PC-9 (cell line): Measurements from ENCODE around the gene SCARF2. TPM values are rescaled to one million over a fixed set of nuclear protein-coding genes. Genes with fewer than 3 reads are reported as not detected.

Source experiments
- BruUV-seq: library from RNA; stranded (reverse); fragments of 400-500 nt; replicated peaks from 2 replicates; lab custom pipeline; 2021; lab: Mats Ljungman, UMichigan
- CTCF ChIA-PET: fragments of 300-600 bp; sonication (Branson Sonifier 250); formaldehyde crosslinking; loops from one replicate; lab custom pipeline; 2022; ENCODE audit warnings: antibody characterized with exemption; lab: Charles Lee
- POLR2A ChIA-PET: fragments of 300-600 bp; sonication (Branson Sonifier 250); formaldehyde crosslinking; loops from one replicate; lab custom pipeline; 2022; ENCODE audit warnings: antibody characterized with exemption; ENCODE audit not compliant: unreplicated experiment; lab: Charles Lee
- DNase-seq, 2 experiments: peaks; one replicate each; pipeline versions ENCODE4 v3.0.0 to v3.0.0-alpha.2; 2015 to 2022; ENCODE audit warnings: mixed read lengths in 1 of 2
- H2AFZ ChIP-seq: fragments of 200-600 bp; sonication (generic); 2 replicates; pipeline ENCODE4 v1.8.1; 2017; ENCODE audit warnings: antibody characterized with exemption
- H3F3A ChIP-seq: fragments of 200-600 bp; sonication (generic); 2 replicates; pipeline ENCODE4 v1.8.1; 2017; ENCODE audit warnings: antibody characterized with exemption, mild to moderate bottlenecking, low read depth; ENCODE audit not compliant: insufficient read depth
- H3K27ac ChIP-seq: fragments of 200-600 bp; sonication (generic); 2 replicates; pipeline ENCODE4 v1.6.1; 2016; ENCODE audit warnings: mixed run types
- H3K27me3 ChIP-seq: fragments of 200-600 bp; sonication (generic); 2 replicates; pipeline ENCODE4 v1.6.1; 2016; ENCODE audit warnings: low read depth, mixed run types; ENCODE audit not compliant: insufficient read depth
- H3K36me3 ChIP-seq: fragments of 200-600 bp; sonication (generic); 2 replicates; pipeline ENCODE4 v1.6.1; 2016; ENCODE audit warnings: low read depth, mixed run types
- H3K4me1 ChIP-seq: fragments of 200-600 bp; sonication (generic); replicated peaks from 2 replicates; pipeline ENCODE4 v1.6.1; 2016; ENCODE audit warnings: mixed run types; ENCODE audit not compliant: insufficient read depth
- H3K4me2 ChIP-seq: fragments of 200-600 bp; sonication (generic); 2 replicates; pipeline ENCODE4 v1.6.1; 2017; ENCODE audit warnings: mixed run types
- H3K4me3 ChIP-seq: fragments of 200-600 bp; sonication (generic); 2 replicates; pipeline ENCODE4 v1.6.1; 2016; ENCODE audit warnings: mixed run types
- H3K79me2 ChIP-seq: fragments of 200-600 bp; sonication (generic); 2 replicates; pipeline ENCODE4 v1.6.1; 2017; ENCODE audit warnings: low read depth, mixed run types
- H3K9me2 ChIP-seq: fragments of 200-600 bp; sonication (generic); 2 replicates; pipeline ENCODE4 v1.8.1; 2017; ENCODE audit warnings: mild to moderate bottlenecking; ENCODE audit not compliant: insufficient read depth
- H3K9me3 ChIP-seq: fragments of 200-600 bp; sonication (generic); 2 replicates; pipeline ENCODE4 v1.8.1; 2016; ENCODE audit warnings: low read depth; ENCODE audit not compliant: insufficient read depth
- H4K20me1 ChIP-seq: fragments of 200-600 bp; sonication (generic); 2 replicates; pipeline ENCODE4 v1.8.1; 2017; ENCODE audit not compliant: insufficient read depth
- EZH2 ChIP-seq: fragments of 200-600 bp; sonication (generic); IDR thresholded peaks from 2 replicates; pipeline ENCODE4 v1.8.0; 2017; ENCODE audit warnings: antibody characterized with exemption, low read depth
- intact Hi-C: fragments of 100-400 bp; cut with micrococcal nuclease; formaldehyde crosslinking; loops from one replicate; pipeline ENCODE4 v1.10.0; 2022; ENCODE audit not compliant: unreplicated experiment
- total RNA-seq: library from RNA; stranded (reverse); gene quantifications from 2 replicates; pipeline ENCODE4 v1.2.3, GENCODE V29; 2021
- TF ChIP-seq, protein P1 (sequence below): fragments of 200-600 bp; sonication (generic); conservative IDR thresholded peaks from 2 replicates; pipeline ENCODE4 v1.6.1; 2017; ENCODE audit warnings: mixed run types, antibody characterized with exemption, mild to moderate bottlenecking, moderate library complexity

The SCARF2 gene
- total RNA-seq, 1 experiment from 2014 or later: 0.52 TPM

DNA sequence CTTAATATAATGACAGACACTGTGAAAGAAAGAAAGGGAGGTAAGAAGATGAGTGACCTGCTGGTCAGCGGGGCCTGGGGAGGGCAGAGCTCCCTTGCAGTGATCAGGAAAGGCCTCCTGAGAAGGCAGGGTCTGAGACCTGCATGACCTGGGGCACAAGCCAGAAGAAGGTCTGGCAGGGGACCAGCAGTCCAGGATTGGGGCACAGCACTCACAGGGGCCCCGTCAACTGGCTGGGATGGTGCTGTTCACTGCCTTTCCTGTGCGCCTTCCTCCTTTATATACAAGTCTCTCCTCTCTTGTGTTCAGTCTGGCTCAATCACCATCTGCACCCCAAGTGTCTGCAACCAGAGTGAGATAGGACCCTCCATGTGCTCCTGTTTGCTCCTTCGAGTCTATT is 22.2 kb upstream of the SCARF2 start:
- Histone ChIP-seq H3K4me2 (no peak overlapping the region), H3K9me3 (no peaks in the 10 kb centered on the region), H3K79me2 (no peaks in the 10 kb centered on the region), H3K9me2 (no peaks in the 10 kb centered on the region), H3K4me3 (no peak overlapping the region), H3F3A (no peaks in the 10 kb centered on the region), H3K27ac (no peak overlapping the region), H3K27me3 (no peaks in the 10 kb centered on the region), H3K36me3 (no peaks in the 10 kb centered on the region), H4K20me1 (no peaks in the 10 kb centered on the region), H2AFZ (no peak overlapping the region), H3K4me1 (no peaks in the 10 kb centered on the region)
- ChIA-PET POLR2A (no interaction called here), CTCF (no interaction called here)
- DNase-seq: no peak
- TF ChIP-seq, protein P1, sequence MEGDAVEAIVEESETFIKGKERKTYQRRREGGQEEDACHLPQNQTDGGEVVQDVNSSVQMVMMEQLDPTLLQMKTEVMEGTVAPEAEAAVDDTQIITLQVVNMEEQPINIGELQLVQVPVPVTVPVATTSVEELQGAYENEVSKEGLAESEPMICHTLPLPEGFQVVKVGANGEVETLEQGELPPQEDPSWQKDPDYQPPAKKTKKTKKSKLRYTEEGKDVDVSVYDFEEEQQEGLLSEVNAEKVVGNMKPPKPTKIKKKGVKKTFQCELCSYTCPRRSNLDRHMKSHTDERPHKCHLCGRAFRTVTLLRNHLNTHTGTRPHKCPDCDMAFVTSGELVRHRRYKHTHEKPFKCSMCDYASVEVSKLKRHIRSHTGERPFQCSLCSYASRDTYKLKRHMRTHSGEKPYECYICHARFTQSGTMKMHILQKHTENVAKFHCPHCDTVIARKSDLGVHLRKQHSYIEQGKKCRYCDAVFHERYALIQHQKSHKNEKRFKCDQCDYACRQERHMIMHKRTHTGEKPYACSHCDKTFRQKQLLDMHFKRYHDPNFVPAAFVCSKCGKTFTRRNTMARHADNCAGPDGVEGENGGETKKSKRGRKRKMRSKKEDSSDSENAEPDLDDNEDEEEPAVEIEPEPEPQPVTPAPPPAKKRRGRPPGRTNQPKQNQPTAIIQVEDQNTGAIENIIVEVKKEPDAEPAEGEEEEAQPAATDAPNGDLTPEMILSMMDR: no peak
- TF ChIP-seq EZH2: no peak
- no TSS peak for BruUV-seq
- intact Hi-C loops: loop anchor here (10.0 kb wide), 2 partner anchors 165 to 305 kb away; partner anchors contain the start of gene CCDC188

DNA sequence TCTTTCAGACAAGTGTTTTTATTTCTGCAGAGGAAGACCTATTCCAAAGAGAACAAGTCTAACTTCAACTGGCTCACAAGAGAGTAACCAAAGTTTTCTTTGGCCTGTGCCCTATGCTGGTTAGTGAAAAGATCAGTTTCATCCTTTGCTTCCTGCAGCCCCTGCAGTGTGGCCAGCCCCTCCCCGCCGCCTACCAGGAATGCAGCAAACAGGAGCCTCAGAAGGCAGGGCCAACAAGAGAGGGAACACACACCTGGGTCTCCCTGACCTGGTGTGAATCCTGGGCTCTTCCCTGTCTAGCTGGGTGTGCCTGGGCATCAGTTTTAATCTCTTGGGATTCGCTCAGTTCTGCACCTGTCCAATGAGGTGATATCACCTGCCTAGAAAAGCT is 21.5 kb upstream of the SCARF2 start:
- H3K79me2 ChIP-seq: no peaks in the 10 kb centered on the region
- no TSS peak for BruUV-seq
- POLR2A ChIA-PET: no interaction called here

DNA sequence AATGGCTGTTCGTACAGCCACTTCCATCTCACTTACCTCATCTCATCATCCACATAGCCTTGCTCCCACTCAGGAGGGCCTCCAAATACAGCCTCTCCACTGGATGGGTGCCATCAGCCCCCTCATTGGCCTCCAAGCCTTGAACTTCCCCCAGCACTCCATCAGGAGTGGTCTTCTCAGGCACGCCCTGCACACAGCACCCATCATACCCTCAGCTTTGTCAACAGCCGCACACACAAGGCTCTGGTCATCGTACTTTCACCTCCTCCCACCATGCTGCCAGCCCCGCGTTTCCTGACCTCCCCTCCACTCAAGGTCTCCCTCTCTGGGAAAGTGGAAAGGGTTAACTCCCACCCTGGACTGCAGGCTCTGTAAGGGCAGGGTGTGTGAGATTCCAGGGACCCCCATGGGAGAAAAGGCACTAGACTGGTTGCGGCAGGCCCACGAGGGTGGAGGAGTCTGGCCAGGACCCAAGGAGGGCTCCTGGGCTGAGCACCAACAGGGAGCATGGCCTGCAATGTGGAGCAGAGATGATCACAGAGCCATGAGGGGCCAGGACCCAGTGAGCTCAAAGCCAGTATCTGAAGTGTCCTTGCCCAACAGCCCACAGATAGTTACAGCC is 21.0 kb upstream of the SCARF2 start:
- H3K9me2 ChIP-seq: no peaks in the 10 kb centered on the region
- H3K9me3 ChIP-seq: no peaks in the 10 kb centered on the region
- H3K27me3 ChIP-seq: no peaks in the 10 kb centered on the region
- no peak overlapping the region for H3K4me2 ChIP-seq
- H3K4me1 ChIP-seq: no peaks in the 10 kb centered on the region
- H3F3A ChIP-seq: no peaks in the 10 kb centered on the region
- H3K27ac ChIP-seq: no peak overlapping the region
- H3K79me2 ChIP-seq: no peaks in the 10 kb centered on the region
- intact Hi-C loops: loop anchor here (10.0 kb wide), 2 partner anchors 164 to 304 kb away; partner anchors contain the start of gene CCDC188
- H3K36me3 ChIP-seq: no peaks in the 10 kb centered on the region
- POLR2A ChIA-PET: no interaction called here
- no peak overlapping the region for H3K4me3 ChIP-seq
- no TSS peak for BruUV-seq
- TF ChIP-seq, protein P1: no peak
- no peak for TF ChIP-seq EZH2
- H2AFZ ChIP-seq: no peak overlapping the region
- DNase-seq: no peak
- CTCF ChIA-PET: no interaction called here
- H4K20me1 ChIP-seq: no peaks in the 10 kb centered on the region

More for the DNA sequence above, 21.5 kb upstream of the SCARF2 start:
- Histone ChIP-seq H3K27me3 (no peaks in the 10 kb centered on the region), H3K27ac (no peak overlapping the region), H3F3A (no peaks in the 10 kb centered on the region), H3K4me2 (no peak overlapping the region), H3K4me1 (no peaks in the 10 kb centered on the region), H3K4me3 (no peak overlapping the region), H3K9me2 (no peaks in the 10 kb centered on the region), H3K9me3 (no peaks in the 10 kb centered on the region), H2AFZ (no peak overlapping the region), H3K36me3 (no peaks in the 10 kb centered on the region), H4K20me1 (no peaks in the 10 kb centered on the region)
- intact Hi-C loops: loop anchor here (10.0 kb wide), 2 partner anchors 164 to 304 kb away; partner anchors contain the start of gene CCDC188
- CTCF ChIA-PET: no interaction called here
- DNase-seq: no peak
- TF ChIP-seq, protein P1: no peak
